DMS79 treated with DMSO at 0.1 percent for 48 hours (cell line): Measurements from ENCODE around the gene MT1F.

Experiments used
- DNase-seq: peaks from one replicate; lab custom pipeline; 2025; lab: John Stamatoyannopoulos, UW

Gene MT1F

GRCh38 chr16:56700195-56700594, 42.4 kb downstream of the MT1F start:
- no peak for DNase-seq

DNA sequence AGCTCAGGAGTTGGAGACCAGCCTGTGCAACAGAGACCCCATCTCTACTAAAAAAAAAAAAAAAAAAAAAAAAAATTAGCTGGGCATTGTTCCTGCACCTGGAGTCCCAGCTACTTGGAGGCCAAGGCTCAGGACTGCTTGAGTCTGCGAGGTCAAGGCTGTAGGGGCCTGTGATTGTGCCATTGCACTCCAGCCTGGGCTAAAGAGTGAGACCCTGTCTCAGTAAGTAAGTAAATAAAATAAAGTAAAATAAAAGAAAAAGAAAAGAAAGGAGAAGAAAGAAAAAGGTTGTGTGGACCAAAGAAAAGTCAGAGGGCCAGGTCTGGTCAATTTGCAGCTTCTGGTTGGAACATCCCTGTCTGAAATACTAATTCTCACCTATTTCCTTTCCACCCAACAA, 42.9 kb downstream of the MT1F start:
- DNase-seq: no peak

DNA sequence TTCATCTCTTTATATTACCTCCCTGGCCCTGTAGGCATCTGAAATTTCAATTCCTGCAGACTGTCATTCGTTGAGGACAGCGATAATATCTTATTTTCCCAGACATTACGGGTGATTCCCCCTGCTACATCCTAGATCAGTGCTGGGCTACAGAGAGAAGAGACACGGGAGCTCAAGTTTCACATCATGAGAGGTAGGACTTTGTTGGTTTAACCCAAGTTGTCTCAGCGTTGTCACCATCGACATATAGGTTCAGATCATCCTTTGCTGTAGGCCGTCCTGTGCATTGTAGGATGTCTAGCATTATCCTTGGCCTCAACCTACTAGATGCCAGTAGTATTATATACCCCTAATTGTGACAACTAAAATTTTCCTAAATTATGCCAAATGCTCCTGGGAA, 43.8 kb downstream of the MT1F start:
- DNase-seq: no peak

- DNase-seq: no peak
Observed at GRCh38 chr16:56702836-56703235, 45.1 kb downstream of the MT1F start.
